ENCODE results near the gene SLC7A11.

DNA sequence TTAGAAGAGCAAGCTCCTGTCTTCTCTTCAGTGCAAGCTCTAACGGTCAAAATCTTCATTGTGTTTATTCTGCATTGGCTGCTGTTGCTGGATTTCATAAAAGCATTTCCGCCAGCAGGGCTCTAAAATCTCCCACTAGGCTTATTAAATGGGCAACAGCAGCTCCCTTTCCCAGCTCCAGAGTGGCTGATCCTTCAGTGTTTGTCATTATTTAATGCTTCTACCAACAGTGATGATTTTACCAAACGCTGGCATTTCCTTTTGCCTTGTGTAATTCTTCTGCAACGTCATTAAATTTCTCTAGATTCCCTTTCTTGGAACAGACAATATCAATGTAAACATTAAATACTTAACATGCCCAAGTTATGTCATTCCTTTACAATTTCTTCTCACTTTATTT is 20.1 kb downstream of the SLC7A11 start:
- no peak for TF ChIP-seq FOXM1 (IDR thresholded peaks at IDR 0.05; ENCODE audit: borderline replicate concordance)
- no peak for TF ChIP-seq SP1 (IDR thresholded peaks at IDR 0.05)
- TF ChIP-seq TARDBP (IDR thresholded peaks at IDR 0.05), result no peak
- no peak for TF ChIP-seq ZNF384 (IDR thresholded peaks at IDR 0.05)
- TF ChIP-seq SUZ12 (IDR thresholded peaks at IDR 0.05), result no peak
